Activated CD8-positive, alpha-beta T cell treated with anti-CD3 and anti-CD28 coated beads for 36 hours (primary cell): ENCODE results near the gene LIX1. TPM values are rescaled to one million over a fixed set of nuclear protein-coding genes. Genes with fewer than 3 reads are reported as not detected.

Experiments
- ATAC-seq: fragments of 200-7000 bp; cut with Tn5 transposase; one replicate; pipeline ENCODE4 v1.10.0; 2021; ENCODE audit warnings: mild to moderate bottlenecking, moderate library complexity
- CTCF ChIA-PET: fragments of 350-600 bp; sonication (Branson Sonifier 250); formaldehyde crosslinking; loops from one replicate; lab custom pipeline; 2021; ENCODE audit warnings: antibody characterized with exemption; lab: Charles Lee
- POLR2A ChIA-PET: fragments of 350-600 bp; sonication (Branson Sonifier 250); formaldehyde crosslinking; loops from one replicate; lab custom pipeline; 2021; ENCODE audit warnings: antibody characterized with exemption; lab: Charles Lee
- DNase-seq: peaks from one replicate; pipeline ENCODE4 v3.0.0-alpha.2; 2020
- H3K27ac Mint-ChIP-seq: one replicate; pipeline ENCODE4 v1.8.0; 2021; ENCODE audit warnings: mild to moderate bottlenecking, mixed read lengths
- H3K27me3 Mint-ChIP-seq: one replicate; pipeline ENCODE4 v1.8.0; 2021; ENCODE audit warnings: mixed read lengths
- H3K36me3 Mint-ChIP-seq: one replicate; pipeline ENCODE4 v1.8.0; 2021; ENCODE audit warnings: low read depth, mixed read lengths
- H3K4me1 Mint-ChIP-seq: one replicate; pipeline ENCODE4 v1.8.0; 2021; ENCODE audit warnings: low read depth, mixed read lengths
- H3K4me3 Mint-ChIP-seq: one replicate; pipeline ENCODE4 v1.8.0; 2021; ENCODE audit warnings: mild to moderate bottlenecking, moderate library complexity, mixed read lengths
- H3K9me3 Mint-ChIP-seq: one replicate; pipeline ENCODE4 v1.8.0; 2021; ENCODE audit warnings: mixed read lengths
- intact Hi-C: fragments of 100-400 bp; cut with micrococcal nuclease; formaldehyde crosslinking; loops from one replicate; pipeline ENCODE4 v1.10.0; 2022
- total RNA-seq, 2 experiments: library from RNA; stranded (reverse); gene quantifications; one replicate each; pipeline ENCODE4 v1.2.3, GENCODE V29; 2021
- TF ChIP-seq, protein P1 (sequence below): fragments of 200-600 bp; IDR thresholded peaks from one replicate; pipeline ENCODE4 v1.8.0; 2022; ENCODE audit warnings: antibody characterized with exemption, mild to moderate bottlenecking

Gene LIX1
- total RNA-seq, 2 experiments from 2014 or later, result not detected

DNA sequence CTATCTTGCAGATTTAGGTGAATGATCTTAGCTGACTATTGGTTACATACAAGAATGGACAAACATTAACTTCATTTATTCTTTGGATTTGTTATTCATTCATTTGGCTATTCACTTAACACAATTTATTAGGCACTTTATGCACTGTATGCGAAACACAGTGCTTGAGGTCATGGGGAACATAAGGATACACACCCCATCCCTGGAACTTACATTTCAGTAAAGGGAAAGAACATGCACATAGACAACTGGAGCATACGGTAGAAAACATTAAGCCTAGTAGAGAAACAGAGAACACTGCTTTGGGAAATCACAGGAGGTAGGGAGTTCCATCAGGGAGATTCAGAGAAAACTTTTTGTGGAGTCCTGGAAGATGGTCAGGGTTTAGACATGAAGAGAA is 22.2 kb downstream of the LIX1 start:
- ChIA-PET CTCF (interaction anchor here (1.2 to 2.0 kb wide), 2 partner anchors 42 to 111 kb away, joined by 3 to 10 read pairs; no protein-coding TSS in a partner anchor), POLR2A (no interaction called here)
- DNase-seq (no peak), ATAC-seq (no peak)
- H3K4me3 Mint-ChIP-seq, result no peak overlapping the region
- intact Hi-C loops, result no loop called here
- H3K27ac Mint-ChIP-seq, result no peak overlapping the region
- H3K4me1 Mint-ChIP-seq, result no peaks in the 10 kb centered on the region
- H3K27me3 Mint-ChIP-seq, result peaks cover 1% of the 10 kb centered on the region
- H3K9me3 Mint-ChIP-seq, result no peaks in the 10 kb centered on the region
- H3K36me3 Mint-ChIP-seq, result no peaks in the 10 kb centered on the region
- TF ChIP-seq, protein P1, sequence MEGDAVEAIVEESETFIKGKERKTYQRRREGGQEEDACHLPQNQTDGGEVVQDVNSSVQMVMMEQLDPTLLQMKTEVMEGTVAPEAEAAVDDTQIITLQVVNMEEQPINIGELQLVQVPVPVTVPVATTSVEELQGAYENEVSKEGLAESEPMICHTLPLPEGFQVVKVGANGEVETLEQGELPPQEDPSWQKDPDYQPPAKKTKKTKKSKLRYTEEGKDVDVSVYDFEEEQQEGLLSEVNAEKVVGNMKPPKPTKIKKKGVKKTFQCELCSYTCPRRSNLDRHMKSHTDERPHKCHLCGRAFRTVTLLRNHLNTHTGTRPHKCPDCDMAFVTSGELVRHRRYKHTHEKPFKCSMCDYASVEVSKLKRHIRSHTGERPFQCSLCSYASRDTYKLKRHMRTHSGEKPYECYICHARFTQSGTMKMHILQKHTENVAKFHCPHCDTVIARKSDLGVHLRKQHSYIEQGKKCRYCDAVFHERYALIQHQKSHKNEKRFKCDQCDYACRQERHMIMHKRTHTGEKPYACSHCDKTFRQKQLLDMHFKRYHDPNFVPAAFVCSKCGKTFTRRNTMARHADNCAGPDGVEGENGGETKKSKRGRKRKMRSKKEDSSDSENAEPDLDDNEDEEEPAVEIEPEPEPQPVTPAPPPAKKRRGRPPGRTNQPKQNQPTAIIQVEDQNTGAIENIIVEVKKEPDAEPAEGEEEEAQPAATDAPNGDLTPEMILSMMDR, result no peak

DNA sequence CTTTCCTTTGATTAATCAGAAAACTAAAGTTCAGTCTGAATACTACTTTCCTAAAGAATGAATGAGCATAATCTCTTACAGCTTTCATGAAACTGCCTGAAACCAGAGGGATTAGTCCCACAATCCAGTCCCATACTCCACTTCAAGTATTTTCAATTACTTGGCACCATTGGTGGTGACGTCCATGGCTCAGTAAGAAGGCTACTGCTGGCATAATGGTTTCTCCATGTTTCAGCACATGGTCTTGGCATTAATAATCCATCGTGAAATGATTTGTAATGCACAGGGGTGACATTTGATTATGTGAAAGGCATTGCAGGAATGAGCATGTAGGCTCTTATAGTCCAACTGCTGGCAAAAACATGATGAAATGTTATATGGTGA is 23.4 kb downstream of the LIX1 start:
- TF ChIP-seq, protein P1, result no peak
- DNase-seq (no peak), ATAC-seq (no peak)
- H3K4me3 Mint-ChIP-seq, result no peak overlapping the region
- CTCF ChIA-PET, result no interaction called here
- H3K9me3 Mint-ChIP-seq, result no peaks in the 10 kb centered on the region
- no peak overlapping the region for H3K27ac Mint-ChIP-seq
- POLR2A ChIA-PET, result interaction anchor here (0.6 kb wide), 1 partner anchor 406 kb away, joined by 3 read pairs; no protein-coding TSS in a partner anchor
- no peaks in the 10 kb centered on the region for H3K36me3 Mint-ChIP-seq
- peaks cover 1% of the 10 kb centered on the region for H3K27me3 Mint-ChIP-seq
- intact Hi-C loops, result no loop called here
- H3K4me1 Mint-ChIP-seq, result no peaks in the 10 kb centered on the region

DNA sequence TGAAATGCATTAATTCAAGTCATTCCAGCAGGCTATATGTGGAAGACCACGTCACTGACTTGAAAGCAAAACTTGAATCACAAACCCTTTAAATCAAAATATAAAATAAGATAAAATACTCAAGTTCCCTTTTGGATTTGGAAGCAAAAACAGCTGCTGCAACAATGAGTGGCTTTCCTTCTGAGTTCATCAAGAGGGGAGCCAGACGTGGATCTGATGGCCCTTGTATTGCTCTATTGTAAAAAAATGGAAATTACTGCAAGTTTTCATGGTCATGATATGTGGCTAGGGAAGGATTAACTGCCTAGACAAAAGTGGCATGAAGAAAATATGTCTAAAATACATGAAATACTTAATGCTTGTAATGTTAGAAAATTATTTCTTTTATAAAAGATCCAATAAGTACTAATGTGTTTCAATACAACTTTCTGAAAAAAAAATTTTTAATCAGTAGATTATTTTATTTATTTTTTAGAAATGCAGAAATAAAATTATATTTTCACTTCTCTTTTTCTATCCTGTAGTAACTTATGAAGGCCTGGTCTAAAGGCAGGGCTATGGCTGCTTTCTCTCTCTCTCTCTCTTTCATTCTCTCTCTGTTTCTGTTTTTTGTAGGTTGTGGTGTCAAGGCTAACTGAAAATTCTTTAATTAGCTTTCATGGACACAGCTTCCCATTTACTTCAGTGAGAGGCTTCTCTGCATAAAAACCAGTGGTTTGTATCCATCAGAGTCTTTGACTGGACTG is 24.0 kb downstream of the LIX1 start:
- Mint-ChIP-seq H3K4me1 (no peaks in the 10 kb centered on the region), H3K27ac (no peak overlapping the region), H3K36me3 (no peaks in the 10 kb centered on the region), H3K27me3 (no peaks in the 10 kb centered on the region), H3K9me3 (no peaks in the 10 kb centered on the region), H3K4me3 (no peak overlapping the region)
- ChIA-PET POLR2A (interaction anchor here (0.6 kb wide), 1 partner anchor 405 kb away, joined by 3 read pairs; no protein-coding TSS in a partner anchor), CTCF (no interaction called here)
- DNase-seq (no peak), ATAC-seq (no peak)
- TF ChIP-seq, protein P1, result no peak
- intact Hi-C loops, result no loop called here

DNA sequence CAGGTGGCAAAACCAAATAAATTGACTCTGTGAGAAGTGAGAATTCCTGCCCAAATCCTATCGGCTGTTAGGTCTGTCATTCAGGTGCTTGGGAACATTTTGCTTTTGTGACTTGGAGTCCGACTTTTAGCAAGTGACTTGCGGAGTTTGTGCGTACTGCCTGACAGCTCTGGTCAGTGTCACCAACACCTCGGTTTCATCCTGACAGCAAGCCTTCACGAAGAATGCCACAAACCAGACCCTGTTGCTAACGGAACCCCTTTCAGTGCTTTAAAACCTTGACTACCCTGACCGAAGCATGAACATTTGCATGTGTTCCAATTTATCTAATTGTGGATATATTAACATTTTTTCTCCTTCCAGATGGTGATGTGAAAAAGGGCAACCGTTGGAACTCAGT is 26.5 kb downstream of the LIX1 start:
- no peaks in the 10 kb centered on the region for H3K36me3 Mint-ChIP-seq
- intact Hi-C loops, result no loop called here
- peaks cover 11% of the 10 kb centered on the region for H3K4me1 Mint-ChIP-seq
- H3K27ac Mint-ChIP-seq, result no peak overlapping the region
- no peak for DNase-seq
- TF ChIP-seq, protein P1, result no peak
- ChIA-PET POLR2A (no interaction called here), CTCF (no interaction called here)
- H3K27me3 Mint-ChIP-seq, result no peaks in the 10 kb centered on the region
- ATAC-seq, result no peak
- no peaks in the 10 kb centered on the region for H3K9me3 Mint-ChIP-seq
- no peak overlapping the region for H3K4me3 Mint-ChIP-seq

DNA sequence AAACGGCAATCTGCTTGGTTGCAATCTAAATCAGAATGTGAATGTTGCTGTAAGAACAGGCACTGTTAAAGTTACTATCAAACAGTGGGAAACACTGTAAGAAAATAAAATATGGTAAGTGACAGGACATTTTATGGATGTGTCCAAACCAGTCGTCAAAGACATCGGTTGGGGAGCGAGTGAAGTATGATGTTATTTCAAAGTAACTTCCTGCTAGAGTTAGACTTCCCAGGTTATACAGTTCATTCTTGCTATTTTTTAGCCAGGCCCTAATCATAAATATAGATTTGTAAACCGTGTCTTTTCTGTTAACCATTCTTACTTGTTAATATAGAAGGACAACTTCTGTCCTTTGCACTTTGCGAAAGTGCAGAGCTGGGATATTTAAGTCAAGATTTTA is 30.2 kb downstream of the LIX1 start:
- TF ChIP-seq, protein P1, result no peak
- ChIA-PET CTCF (interaction anchor here (1.0 kb wide), 1 partner anchor 30 kb away, joined by 4 read pairs; the partner anchor contains the start of gene LIX1), POLR2A (no interaction called here)
- H3K36me3 Mint-ChIP-seq, result no peaks in the 10 kb centered on the region
- peaks cover 11% of the 10 kb centered on the region for H3K4me1 Mint-ChIP-seq
- no peaks in the 10 kb centered on the region for H3K9me3 Mint-ChIP-seq
- no peaks in the 10 kb centered on the region for H3K27me3 Mint-ChIP-seq
- ATAC-seq, result no peak
- H3K4me3 Mint-ChIP-seq, result no peak overlapping the region
- H3K27ac Mint-ChIP-seq, result no peak overlapping the region
- intact Hi-C loops, result no loop called here
- DNase-seq, result no peak
